ENCODE data around the gene SLC38A4.

DNA sequence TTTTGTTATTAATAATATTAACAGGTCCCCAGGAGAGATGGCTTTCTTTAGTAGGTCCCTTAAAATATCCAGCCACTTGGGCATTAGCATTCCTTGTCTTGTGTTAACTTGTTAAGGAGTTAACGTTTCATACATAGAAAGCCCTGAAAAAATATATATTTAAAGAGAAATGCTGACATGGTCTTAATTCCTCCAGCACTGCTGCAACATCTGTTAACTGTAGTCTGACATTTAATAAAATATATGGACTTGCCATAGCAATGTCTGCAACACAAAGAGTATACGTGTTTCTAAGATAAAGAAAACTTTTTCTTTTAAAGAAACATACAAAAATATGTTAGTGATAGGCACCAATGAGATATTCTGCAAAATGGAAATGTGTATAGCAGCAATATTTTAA is 10.0 kb downstream of the SLC38A4 start:
- TF ChIP-seq, protein P1, sequence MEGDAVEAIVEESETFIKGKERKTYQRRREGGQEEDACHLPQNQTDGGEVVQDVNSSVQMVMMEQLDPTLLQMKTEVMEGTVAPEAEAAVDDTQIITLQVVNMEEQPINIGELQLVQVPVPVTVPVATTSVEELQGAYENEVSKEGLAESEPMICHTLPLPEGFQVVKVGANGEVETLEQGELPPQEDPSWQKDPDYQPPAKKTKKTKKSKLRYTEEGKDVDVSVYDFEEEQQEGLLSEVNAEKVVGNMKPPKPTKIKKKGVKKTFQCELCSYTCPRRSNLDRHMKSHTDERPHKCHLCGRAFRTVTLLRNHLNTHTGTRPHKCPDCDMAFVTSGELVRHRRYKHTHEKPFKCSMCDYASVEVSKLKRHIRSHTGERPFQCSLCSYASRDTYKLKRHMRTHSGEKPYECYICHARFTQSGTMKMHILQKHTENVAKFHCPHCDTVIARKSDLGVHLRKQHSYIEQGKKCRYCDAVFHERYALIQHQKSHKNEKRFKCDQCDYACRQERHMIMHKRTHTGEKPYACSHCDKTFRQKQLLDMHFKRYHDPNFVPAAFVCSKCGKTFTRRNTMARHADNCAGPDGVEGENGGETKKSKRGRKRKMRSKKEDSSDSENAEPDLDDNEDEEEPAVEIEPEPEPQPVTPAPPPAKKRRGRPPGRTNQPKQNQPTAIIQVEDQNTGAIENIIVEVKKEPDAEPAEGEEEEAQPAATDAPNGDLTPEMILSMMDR (IDR thresholded peaks at IDR 0.05), result no peak
- TF ChIP-seq POLR2A (IDR thresholded peaks at IDR 0.05), result no peak
